HFFc6 (cell line): ENCODE results near the gene FEV. TPM values are rescaled to one million over a fixed set of nuclear protein-coding genes. Genes with fewer than 3 reads are reported as not detected.

Experiments
- DNase-seq: peaks from one replicate; pipeline ENCODE4 v3.0.0-alpha.2; 2018
- H3K27ac Mint-ChIP-seq: 2 replicates; pipeline ENCODE4 v1.8.0; 2020; ENCODE audit warnings: mild to moderate bottlenecking, mixed read lengths
- H3K27me3 Mint-ChIP-seq: 2 replicates; pipeline ENCODE4 v1.8.0; 2021; ENCODE audit warnings: mild to moderate bottlenecking, moderate library complexity, mixed read lengths; ENCODE audit not compliant: insufficient read depth
- H3K36me3 Mint-ChIP-seq: 2 replicates; pipeline ENCODE4 v1.8.0; 2021; ENCODE audit warnings: low read depth, mixed read lengths
- H3K4me1 Mint-ChIP-seq: 2 replicates; pipeline ENCODE4 v1.8.0; 2020; ENCODE audit warnings: low read depth, mixed read lengths
- H3K4me3 Mint-ChIP-seq: 2 replicates; pipeline ENCODE4 v1.8.0; 2020; ENCODE audit warnings: mild to moderate bottlenecking, moderate library complexity, mixed read lengths
- H3K9me3 Mint-ChIP-seq: 2 replicates; pipeline ENCODE4 v1.8.0; 2020; ENCODE audit warnings: mild to moderate bottlenecking, mixed read lengths
- total RNA-seq, 6 experiments: library from RNA; stranded (reverse); fragmentation: NEBNext Ultra II Directional; extraction: Animal tissue kit (Norgen Biotek cat#: 25700); gene quantifications; 2 replicates in 1 of 6; 3 replicates in 5 of 6; pipeline ENCODE4 v1.2.3, GENCODE V29; 2021
- TF ChIP-seq, protein P1 (sequence below): fragments of 200-600 bp; sonication (generic); IDR thresholded peaks from 2 replicates; pipeline ENCODE4 v1.5.0; 2021; ENCODE audit warnings: antibody characterized with exemption, mild to moderate bottlenecking

Gene FEV
- total RNA-seq, 6 experiments from 2014 or later: not detected

DNA sequence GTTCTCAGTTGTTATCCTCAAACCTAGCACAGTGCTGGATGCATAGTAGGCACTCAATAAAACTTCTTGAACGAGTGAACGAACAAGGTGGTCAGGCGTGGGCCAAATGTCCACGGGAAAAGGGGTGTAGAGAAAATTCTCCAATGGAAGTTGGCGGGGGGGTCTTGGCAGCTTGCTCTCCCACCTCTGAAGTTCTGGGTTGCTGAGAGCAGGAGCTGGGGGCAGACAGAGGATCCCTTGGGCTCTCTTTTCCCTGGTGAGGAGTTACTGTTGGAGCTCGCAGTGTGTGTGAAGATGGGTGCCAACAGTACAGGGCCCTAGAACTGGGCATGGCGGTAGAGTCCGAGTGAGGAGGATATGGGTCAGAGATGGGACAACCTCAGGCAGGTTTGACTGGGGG is 10.6 kb upstream of the FEV start:
- H3K36me3 Mint-ChIP-seq: no peaks in the 10 kb centered on the region; the same call in 1 of the 2 replicates
- no peak overlapping the region for H3K4me3 Mint-ChIP-seq
- H3K4me1 Mint-ChIP-seq: peaks cover 8% of the 10 kb centered on the region; the same call in 1 of the 2 replicates
- no peak overlapping the region for H3K27ac Mint-ChIP-seq
- no peaks in the 10 kb centered on the region for H3K9me3 Mint-ChIP-seq
- TF ChIP-seq, protein P1, sequence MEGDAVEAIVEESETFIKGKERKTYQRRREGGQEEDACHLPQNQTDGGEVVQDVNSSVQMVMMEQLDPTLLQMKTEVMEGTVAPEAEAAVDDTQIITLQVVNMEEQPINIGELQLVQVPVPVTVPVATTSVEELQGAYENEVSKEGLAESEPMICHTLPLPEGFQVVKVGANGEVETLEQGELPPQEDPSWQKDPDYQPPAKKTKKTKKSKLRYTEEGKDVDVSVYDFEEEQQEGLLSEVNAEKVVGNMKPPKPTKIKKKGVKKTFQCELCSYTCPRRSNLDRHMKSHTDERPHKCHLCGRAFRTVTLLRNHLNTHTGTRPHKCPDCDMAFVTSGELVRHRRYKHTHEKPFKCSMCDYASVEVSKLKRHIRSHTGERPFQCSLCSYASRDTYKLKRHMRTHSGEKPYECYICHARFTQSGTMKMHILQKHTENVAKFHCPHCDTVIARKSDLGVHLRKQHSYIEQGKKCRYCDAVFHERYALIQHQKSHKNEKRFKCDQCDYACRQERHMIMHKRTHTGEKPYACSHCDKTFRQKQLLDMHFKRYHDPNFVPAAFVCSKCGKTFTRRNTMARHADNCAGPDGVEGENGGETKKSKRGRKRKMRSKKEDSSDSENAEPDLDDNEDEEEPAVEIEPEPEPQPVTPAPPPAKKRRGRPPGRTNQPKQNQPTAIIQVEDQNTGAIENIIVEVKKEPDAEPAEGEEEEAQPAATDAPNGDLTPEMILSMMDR: no peak
- no peak for DNase-seq
- H3K27me3 Mint-ChIP-seq: peaks cover 62% of the 10 kb centered on the region

DNA sequence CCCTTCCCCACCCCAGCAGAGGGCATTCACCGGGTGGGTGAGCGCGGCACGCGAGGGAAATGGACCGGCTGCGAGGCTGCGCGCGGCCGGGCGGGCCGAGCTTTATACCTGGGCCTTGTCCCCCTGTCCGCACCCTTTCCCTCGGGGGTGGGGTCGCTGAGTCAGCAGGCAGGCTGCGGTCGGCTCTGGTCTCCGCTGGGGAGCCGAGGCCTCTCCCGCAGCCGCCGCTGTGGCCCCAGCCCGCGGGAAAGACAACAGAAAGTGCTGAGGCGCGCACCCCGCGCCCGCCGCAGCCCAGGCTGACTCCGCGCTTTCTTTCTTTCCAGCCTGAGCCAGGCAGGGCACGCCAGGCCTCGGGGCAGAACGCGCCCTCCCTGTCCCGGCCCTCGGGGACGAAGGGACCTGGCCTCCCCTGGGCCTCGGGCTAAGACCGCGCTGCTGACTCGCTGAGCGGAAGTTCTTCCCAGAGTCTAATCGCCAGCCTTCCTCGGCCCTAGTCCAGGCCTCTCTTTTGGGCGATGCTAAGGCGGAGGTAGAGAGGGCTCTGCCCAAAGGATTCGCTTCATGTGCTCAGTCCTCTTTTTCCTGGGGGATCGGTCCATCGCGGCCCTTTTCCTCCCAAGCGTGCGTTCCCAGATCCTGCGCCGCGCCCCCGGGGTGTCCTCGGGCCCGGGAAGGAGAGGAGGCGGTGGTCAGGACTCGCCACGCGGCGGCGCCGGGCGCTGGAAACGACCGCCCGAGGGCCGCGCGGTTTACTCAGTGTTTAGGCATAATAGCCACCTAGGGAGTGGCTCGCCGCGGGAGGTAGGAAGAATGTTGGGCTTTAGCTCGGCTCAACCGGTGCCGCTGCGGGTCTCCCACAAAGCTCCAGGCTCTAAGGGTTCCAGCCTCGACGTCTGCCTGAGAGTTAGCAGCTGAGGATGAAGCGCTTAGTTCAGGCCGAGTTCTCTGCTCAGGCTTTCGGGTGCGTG is 8.6 kb upstream of the FEV start, which contains the start of gene CRYBA2:
Gene CRYBA2, minus strand, starts transcription at position 78 of the 971 bp plus-strand sequence. CDS start 246 bp downstream, outside the sequence.
- H3K27me3 Mint-ChIP-seq: peaks cover 69% of the 10 kb centered on the region
- H3K4me3 Mint-ChIP-seq: peak within 1 kb of the TSS; percentile 47; the same call in 1 of the 2 replicates
- H3K4me1 Mint-ChIP-seq: peaks cover 8% of the 10 kb centered on the region; the same call in 1 of the 2 replicates
- H3K27ac Mint-ChIP-seq: no peak within 1 kb of the TSS
- TF ChIP-seq, protein P1: peak; percentile 37
- no peaks in the 10 kb centered on the region for H3K9me3 Mint-ChIP-seq
- no peaks in the 10 kb centered on the region; the same call in 1 of the 2 replicates for H3K36me3 Mint-ChIP-seq
- DNase-seq: no peak

DNA sequence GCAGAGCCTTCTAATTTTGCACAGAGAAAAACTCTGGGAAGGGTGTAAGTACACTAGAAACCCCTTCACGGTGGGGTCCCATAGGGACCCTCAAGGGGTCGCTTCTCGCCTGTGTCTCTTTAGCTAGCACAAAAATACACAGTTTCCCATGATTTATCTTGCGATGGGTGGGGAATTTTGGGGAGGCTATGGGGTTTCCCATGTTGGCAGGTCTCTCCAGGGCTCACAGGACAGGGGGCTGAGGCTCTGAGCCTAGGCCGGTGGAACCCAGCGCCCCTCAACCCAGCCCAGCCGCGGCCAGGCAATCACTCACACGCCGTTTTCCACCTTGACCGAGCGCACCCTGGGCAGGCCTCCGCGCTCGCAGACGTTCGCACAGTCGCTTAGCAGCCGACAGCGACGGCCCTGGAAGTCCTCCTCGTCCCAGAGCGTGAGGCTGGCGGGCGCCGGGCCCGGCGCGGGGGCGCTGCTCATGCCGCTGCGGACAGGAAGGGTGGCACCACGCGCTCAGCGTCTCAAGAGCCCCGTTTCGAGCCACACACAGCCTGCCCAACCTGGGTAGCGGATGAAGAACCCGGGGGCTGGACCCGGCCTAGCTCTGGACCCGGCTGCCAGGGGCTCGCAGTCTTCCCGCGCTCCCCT is 7.8 kb upstream of the FEV start:
- no peak for DNase-seq
- Mint-ChIP-seq H3K27me3 (peaks cover 62% of the 10 kb centered on the region), H3K4me3 (no peak overlapping the region), H3K9me3 (no peaks in the 10 kb centered on the region), H3K36me3 (no peaks in the 10 kb centered on the region; the same call in 1 of the 2 replicates), H3K4me1 (peaks cover 8% of the 10 kb centered on the region; the same call in 1 of the 2 replicates), H3K27ac (no peak overlapping the region)
- TF ChIP-seq, protein P1: no peak

DNA sequence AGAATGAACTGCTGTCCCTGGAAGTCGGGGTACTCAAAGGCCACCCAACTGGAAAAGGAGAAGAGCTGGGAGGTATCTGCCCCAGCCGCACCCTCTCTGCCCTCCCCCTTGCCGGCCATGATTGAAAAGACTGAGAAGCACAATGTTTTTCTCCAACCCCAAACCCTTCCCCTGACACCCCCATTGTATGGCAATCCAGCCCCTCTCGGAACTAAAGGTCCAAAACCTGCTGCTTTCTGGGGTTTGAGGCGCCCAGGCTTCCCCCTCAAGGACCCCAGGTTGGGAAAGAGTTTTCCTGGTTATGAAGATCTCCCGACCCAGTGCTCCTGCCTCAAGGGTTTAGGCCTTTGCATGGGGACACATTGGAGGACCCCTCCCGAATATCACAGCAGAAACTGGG is 7.2 kb upstream of the FEV start:
- H3K4me1 Mint-ChIP-seq: peaks cover 8% of the 10 kb centered on the region; the same call in 1 of the 2 replicates
- peaks cover 65% of the 10 kb centered on the region for H3K27me3 Mint-ChIP-seq
- no peak overlapping the region for H3K4me3 Mint-ChIP-seq
- H3K9me3 Mint-ChIP-seq: no peaks in the 10 kb centered on the region
- no peak overlapping the region for H3K27ac Mint-ChIP-seq
- no peaks in the 10 kb centered on the region; the same call in 1 of the 2 replicates for H3K36me3 Mint-ChIP-seq
- no peak for DNase-seq
- TF ChIP-seq, protein P1: no peak

DNA sequence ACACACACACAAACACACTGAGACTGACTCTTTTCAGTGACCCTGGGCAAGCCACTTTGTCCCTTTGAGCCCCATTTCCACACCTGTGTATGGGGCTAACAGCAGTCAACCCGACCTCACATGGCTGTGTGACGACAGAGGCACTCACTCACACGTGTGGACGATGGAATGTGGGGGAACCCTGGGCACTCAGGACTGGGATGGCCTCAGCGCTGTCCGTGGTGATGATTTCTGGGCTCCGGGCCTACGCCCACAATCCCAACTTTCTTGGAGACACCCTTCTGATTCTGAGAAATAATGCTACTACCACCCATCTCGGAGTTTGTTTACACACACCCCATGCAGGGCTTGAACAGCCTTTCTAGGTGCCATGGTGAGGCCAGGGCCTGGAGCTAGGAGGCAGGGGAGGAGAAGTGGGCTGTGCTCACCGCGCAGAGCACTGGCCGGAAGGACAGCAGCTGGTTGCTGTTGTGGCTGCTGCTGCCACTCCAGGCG is 6.7 kb upstream of the FEV start:
- no peaks in the 10 kb centered on the region; the same call in 1 of the 2 replicates for H3K36me3 Mint-ChIP-seq
- peak; percentile 44 for DNase-seq
- H3K4me3 Mint-ChIP-seq: no peak overlapping the region
- no peaks in the 10 kb centered on the region for H3K9me3 Mint-ChIP-seq
- H3K4me1 Mint-ChIP-seq: peaks cover 8% of the 10 kb centered on the region; the same call in 1 of the 2 replicates
- peaks cover 67% of the 10 kb centered on the region for H3K27me3 Mint-ChIP-seq
- TF ChIP-seq, protein P1: no peak
- H3K27ac Mint-ChIP-seq: no peak overlapping the region
